Loucy (cell line): Measurements from ENCODE around the gene REEP6.

Experiments
- EZH2phosphoT487 ChIP-seq: fragments of 200-600 bp; IDR thresholded peaks from 2 replicates; pipeline ENCODE4 v1.6.1; 2018; ENCODE audit warnings: antibody characterized with exemption, mild to moderate bottlenecking, moderate library complexity, borderline replicate concordance
- TF ChIP-seq, protein P1 (sequence below): fragments of 200-600 bp; sonication (generic); conservative IDR thresholded peaks from 2 replicates; pipeline ENCODE4 v1.5.1; 2014; ENCODE audit warnings: mild to moderate bottlenecking, antibody characterized with exemption, low read length

DNA sequence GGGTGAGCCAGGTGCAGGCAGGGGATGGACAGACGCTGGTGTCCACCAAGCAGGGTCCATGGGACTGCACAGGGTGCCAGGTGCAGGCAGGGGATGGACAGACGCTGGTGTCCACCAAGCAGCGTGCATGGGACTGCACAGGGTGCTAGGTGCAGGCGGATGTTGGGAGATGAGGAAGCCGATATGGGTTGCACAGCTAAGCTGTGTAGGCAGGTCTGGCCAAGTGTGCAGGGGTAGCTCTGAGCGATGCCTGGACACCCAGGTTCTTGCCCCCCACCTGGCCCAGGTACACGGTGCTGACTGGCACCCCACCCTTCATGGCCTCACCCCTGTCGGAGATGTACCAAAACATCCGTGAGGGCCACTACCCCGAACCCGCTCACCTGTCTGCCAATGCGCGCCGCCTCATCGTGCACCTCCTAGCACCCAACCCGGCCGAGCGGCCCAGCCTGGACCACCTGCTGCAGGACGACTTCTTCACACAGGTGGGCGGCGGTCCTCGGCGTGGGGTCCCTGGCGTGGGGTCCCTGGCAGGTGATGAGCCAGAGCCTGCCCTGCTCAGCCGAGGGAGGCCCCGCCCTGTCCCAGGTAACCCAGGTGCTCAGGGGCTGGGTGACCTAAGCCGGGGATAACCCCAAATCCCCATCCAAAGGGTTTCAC, 36.8 kb downstream of the REEP6 start:
- TF ChIP-seq, protein P1, sequence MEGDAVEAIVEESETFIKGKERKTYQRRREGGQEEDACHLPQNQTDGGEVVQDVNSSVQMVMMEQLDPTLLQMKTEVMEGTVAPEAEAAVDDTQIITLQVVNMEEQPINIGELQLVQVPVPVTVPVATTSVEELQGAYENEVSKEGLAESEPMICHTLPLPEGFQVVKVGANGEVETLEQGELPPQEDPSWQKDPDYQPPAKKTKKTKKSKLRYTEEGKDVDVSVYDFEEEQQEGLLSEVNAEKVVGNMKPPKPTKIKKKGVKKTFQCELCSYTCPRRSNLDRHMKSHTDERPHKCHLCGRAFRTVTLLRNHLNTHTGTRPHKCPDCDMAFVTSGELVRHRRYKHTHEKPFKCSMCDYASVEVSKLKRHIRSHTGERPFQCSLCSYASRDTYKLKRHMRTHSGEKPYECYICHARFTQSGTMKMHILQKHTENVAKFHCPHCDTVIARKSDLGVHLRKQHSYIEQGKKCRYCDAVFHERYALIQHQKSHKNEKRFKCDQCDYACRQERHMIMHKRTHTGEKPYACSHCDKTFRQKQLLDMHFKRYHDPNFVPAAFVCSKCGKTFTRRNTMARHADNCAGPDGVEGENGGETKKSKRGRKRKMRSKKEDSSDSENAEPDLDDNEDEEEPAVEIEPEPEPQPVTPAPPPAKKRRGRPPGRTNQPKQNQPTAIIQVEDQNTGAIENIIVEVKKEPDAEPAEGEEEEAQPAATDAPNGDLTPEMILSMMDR, result no peak
- TF ChIP-seq EZH2phosphoT487, result no peak
